HG03135 (cell line): ENCODE data around the gene TMTC1.
"Not testable (repeated sequence)": the region's sequence is repeated elsewhere in the genome, so short reads cannot be mapped to it uniquely, and the experiment has no call there.

Source experiments
- ATAC-seq: cut with Tn5 transposase; IDR thresholded peaks from one replicate; pipeline ENCODE4 v1.9.1; 2021; ENCODE audit warnings: mild to moderate bottlenecking, moderate library complexity; ENCODE audit not compliant: unreplicated experiment

TMTC1 gene

DNA sequence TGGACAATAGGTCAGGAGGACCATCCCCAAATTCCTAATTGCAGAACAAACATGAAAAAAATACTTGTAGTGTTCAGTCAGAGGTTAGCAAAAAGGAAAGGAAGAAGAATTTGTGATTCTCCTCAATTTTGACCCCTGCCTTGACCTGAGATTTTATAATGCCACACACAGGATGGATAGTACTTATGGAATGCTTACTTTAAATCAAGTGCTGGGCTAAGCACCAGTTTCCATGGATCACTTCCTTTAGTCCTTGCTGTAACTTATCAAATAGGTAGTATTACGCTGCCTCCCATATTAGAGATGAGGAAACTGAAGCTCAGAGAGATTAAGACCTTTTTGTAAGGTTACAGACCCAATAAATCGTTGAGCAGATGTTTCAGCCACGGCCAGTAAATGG is 205.0 kb downstream of the TMTC1 start:
- no peak for ATAC-seq

DNA sequence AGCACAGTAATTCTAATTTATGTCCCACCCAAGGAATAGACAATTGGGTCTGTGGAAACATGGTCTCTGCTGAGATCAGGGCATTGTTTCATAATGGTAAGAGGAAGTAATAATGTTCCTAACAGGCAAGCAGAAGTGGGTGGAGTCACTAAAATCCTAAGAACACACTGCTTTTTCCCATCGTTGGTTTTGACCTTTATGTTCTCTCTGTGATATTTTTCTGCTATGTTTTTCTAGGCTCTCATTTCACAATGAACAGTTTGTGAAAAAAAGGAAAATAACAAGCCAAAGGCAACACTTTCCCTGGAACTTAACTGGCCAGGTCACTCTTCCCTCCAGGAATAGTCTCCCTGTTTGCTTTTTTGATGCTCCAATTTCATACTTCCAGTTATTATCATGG is 205.7 kb downstream of the TMTC1 start:
- ATAC-seq = no peak

DNA sequence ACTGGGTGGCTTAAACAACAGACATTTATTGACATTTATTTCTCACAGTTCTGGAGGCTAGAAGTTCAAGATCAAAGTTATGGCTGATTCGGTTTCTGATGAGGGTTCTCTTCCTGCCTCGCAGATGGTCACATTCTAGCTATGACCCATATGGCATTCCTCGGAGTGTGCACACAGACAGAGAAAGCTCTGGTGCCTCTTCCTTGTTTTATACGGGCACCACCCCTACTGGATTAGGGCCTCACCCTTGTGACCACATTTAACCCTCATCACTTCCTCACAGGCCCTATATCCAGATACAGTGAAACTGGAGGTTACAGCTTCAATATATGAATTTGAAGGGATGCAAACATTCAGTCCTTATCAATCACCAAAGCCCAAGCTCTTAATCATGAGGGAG is 209.2 kb downstream of the TMTC1 start:
- ATAC-seq = no peak

DNA sequence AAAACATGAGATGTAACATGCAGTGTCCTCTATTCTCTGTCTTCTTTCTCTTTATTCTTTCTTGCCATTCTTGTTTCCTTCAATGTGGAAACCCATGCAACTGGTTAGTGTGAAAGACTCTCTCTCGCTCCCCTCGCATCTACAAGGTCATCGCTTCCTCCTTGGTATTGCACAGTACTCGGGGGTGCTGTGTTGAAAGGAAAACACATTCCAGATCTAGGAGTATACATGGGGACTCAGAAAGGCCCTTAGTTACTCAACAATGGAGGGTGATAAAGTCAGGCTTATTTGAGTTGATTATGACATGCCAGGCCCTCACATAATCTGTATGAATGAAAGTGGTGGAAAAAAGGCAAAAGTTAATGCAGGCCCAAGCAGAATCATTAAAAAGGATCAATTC is 210.8 kb downstream of the TMTC1 start:
- ATAC-seq = no peak

DNA sequence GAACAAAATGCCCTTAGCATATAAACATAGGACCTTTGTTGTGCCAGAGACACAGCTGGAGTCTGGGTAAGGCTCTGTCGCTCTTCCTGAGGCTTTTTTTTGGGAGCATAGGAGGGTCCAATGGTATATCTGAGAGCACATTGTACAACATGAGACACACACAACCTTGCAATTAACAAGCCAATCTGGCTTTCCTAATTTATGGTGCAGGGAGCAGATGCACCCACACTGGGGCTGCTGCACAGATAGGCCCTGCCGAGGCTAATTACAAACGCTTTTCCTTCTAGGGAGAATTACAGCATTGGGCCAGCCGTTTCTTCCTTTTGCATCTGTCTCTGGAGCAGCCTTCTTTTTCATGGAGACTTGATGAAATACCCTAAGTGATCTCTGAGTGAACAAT is 211.3 kb downstream of the TMTC1 start:
- ATAC-seq = no peak

DNA sequence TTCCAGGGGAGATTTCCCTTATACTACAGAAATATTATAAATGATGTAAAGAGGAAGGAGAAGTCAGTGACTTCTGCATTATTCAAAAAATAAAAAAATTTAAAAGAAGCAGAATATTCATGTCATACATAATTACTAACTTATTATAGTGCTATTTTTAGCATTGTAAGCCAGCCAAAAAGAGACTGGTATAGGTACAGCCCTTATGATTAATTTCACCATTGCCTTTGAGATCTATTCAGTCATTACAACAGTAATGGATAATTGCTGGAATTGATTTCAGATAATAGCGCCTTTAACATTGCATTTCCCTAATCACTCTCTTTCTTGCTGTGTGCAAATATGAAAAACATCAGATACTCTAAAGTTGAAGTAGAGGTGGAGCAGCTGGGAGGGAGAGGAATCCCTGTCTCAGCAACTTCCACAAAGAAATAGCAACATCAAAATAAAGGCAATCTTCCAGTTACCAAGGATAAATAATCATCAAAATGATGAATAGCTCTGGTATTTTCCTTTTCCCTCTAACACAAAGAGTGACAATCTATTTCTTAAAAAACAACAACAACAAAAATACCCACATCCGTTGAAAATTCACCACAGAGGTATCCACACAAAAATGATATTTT is 214.5 kb downstream of the TMTC1 start:
- no peak for ATAC-seq

DNA sequence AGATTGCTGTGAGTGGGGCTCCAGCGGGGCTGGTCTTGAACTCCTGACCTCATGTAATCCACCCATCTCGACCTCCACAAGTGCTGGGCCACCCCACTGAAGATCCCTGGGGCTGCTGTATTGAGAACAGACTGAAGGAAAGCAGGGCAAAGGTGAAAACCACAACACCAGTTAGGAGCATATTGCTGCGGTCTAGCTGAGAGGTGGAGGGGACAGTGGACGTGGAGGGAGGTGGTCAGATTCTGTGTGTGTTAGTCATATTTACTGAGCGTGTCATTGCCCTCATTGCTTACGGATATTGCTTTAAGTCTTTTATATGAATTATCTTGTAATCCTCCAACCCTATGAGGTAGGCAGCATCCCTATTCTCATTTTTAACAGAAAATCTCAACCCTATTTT is 217.3 kb downstream of the TMTC1 start:
- ATAC-seq = no peak

DNA sequence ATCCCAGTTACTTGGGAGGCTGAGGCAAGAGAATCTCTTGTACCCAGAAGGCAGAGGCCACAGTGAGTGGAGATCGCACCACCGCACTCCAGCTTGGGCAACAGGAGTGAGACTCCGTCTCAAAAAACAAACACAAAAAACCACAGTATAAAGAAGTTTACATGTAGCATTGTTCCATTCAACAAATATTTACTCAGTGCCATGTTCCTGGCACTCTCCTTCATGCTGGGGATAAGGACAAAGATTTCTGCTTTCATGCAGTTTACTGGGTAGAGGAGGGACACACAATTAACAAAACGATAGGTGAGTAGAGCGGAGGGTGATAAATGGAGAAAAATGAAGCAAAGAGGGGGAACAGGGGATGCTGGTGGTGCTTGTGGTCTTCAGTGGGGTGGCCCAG is 218.0 kb downstream of the TMTC1 start:
- ATAC-seq = no peak

DNA sequence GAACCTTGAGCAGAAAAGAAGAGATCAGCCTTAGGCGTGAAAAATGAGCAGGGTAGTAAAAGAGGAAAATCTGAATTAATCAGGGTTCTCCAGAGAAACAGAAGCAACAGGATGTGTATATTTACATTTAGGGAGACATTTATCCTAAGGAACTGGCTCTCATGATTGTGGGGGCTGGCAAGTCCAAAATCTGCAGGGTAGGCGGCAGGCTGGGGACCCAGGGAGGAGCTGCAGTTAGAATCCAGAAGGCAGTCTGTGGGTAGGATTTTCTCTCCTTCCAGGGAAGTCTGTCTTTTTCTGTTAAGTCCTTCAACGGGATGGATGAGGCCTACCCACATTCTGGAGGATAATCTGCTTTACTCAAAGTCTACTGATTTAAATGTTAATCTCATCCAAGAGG is 218.8 kb downstream of the TMTC1 start:
- no peak for ATAC-seq

DNA sequence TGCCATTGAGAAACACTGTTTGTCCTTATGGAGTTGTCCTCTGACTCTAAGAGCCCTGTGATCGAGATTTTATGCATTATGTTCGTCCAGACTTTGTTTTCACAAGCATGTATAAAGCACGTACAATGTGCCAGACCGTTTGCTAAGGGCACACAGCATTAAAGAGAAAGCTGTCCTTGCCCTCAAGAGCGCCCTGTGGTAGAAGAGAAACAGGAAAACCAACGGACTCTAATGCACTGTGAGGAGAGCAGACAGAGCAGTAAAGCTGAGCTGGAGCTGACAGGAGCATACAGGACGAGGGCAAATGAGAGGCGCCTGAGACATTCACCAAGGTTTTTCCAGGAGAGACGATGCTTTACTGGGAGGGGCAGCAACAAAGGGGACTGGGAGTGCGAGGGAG is 220.1 kb downstream of the TMTC1 start:
- no peak for ATAC-seq

DNA sequence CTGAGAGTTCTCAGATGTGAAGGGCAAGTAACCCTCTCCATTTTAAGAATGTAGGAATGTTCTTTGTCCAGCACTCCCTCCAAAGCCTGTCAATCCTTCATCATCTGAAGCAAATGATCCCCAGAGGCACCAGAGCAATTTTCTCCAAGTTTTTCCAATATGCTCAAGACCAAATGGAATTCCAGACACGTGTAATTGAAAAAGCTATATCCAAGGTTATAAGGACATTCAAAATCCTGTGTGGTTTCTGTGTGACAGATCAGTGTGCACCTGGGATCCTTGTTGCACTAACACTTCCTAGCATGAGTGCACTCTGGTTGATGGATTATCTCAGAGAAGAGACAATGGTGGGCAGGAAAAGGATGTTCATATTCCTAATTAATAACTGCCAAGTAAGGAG is 220.7 kb downstream of the TMTC1 start:
- no peak for ATAC-seq

DNA sequence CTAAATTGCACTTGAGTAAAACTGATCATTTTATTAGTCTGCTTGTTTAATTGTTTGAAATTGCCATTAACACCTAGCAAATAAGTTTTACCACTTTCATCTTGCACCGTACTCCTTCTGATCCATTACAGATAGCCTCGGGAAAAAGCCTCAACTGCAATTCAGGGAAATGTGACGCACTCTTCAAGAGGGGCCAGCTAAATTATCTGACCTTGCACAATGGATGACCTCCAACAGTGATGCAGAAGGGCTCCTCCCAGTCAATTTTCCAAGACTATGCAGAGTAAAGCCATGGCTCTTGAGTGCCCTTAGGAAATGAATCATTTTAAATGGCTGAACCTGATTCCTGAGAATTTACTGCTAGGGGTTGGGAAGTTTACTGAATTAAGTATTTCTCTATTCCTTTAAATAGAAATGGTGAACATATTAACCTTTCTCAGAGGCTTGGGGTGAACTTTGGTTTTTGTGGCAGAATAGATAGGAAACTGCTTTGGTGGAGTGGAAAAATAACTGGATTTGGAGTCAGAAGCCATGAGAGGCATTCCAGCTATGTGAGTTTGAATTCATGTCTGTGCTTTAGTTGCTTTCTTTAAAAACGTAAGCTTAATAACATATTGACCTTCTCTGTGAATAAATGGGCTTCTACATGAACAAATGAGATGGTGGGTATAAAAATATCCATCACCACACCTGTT is 221.5 kb downstream of the TMTC1 start:
- no peak for ATAC-seq

DNA sequence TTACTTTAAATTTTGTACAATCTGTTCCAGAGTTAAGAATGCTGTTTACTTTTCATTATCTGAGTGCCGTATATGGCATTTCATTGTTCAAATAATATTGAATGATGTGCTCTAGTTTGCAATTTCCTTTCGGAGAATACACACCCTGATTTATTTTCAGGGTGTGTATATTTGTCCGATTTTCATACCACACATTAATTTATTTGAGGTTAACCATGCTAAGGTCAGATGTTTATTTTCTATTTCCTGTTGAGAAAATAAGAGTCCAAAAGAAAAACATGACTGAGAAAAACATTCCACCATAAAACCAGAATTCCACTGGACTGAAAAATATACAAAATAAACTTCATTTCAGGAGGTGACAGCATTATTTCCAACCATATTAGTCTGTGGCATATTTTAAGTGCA is 222.1 kb downstream of the TMTC1 start:
- no peak for ATAC-seq

DNA sequence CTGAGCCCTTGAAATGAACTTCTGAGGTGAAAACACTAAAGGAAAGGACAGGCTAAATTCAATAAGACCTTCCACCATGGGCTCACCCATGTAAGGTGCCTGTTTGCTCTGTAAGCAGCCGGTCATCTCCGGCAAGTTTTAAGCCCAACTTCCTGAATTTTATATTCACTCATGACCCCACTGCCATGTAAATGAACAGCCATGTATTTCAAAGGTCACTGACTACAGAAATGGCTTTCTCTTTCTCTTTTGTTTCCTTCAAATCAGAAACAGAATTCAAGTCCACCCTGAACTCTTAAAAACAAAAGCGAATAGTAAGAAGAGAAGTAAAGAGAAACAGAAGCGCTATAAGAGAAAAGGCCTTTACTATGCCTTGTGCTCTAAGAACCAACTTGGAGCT is 224.5 kb downstream of the TMTC1 start:
- no peak for ATAC-seq

DNA sequence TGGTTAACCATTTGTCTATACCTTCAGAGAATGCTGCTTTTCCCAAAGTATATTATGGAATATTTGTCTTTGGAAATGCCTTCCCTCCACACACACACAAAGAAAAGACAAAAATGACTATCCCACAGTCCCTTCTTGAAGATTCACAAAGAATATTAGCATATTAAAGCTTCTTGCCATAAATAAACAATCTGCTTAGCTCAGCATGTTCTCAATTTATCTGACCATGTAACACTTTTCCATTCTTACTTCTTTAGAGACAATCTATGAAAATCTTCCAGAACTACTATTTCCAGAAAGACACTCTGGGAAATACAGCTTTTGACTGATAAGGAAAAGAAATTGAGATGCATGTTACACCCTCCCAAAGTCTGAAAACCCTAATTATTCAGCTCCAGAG is 227.4 kb downstream of the TMTC1 start:
- ATAC-seq = no peak

DNA sequence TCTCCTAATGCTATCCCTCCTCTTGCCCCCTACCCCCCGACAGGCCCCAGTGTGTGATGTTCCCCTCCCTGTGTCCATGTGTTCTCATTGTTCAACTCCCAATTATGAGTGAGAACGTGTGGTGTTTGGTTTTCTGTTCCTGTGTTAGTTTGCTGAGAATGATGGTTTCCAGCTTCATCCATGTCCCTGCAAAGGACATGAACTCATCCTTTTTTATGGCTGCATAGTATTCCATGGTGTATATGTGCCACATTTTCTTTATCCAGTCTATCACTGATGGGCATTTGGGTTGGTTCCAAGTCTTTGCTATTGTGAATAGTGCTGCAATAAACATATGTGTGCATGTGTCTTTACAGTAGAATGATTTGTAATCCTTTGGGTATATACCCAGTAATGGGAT is 228.3 kb downstream of the TMTC1 start:
- ATAC-seq = not testable (repeated sequence)

DNA sequence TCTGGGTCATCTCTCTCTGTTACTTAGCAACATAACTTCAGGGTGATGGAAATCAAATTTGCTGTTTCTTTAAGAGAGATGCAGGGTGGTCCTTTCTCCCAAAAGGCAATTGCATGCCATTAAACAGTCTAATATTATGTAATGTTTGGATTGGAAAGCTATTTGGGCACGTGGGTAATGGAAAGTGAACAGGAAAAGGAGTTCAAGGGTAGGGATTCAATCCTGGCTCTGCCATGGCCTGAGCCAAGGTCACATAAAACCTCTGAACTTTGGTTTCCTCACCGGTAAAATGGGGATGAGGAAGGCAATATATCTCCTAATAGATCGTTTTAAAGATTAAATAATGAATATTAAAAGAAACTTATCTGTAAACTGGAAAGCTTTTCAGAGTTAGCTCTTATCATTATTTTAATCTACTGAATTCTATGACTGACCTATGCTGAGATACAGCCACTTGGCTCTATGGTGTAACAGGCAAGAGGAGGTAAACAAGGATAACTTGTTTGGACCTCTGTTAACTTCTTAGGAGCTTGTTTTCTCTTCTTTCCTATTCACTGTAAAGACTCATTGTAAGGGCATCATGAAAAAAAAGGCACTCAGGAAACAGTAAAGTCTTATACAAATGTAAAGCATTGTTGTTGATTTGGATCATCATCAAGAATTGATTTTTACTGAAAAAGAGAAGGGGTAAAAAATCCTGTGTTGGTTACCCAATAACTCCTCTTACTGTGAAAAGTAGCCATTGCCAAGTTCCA is 230.6 kb downstream of the TMTC1 start:
- ATAC-seq = no peak

DNA sequence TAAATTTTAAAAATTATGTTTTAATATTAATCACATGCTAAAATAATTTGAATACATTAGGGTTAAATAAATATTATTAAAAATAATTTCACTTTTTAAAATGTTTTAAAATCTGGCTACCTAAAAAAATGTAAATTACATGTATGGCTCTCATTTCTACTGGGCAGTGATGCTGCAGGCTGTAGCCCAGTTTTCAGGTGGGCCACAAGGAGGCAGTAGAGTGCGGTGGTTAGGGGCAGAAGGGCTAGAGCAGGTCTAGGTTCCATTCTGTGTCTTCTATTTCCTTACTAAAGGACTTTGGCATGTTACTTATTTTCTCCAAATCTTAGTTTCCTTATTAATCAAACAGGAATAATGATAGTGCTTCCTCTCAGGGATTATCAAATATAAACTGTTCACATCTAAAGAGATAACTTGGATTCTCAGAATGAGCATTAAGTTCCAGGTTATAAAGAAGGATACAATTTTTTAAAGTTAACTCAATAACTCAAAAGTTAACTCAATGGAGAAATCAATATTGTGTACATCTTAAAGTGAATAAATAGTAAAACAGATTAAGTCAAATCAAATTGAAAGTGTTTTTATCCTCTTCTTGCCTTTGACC is 231.3 kb downstream of the TMTC1 start:
- ATAC-seq = peak; percentile 89

DNA sequence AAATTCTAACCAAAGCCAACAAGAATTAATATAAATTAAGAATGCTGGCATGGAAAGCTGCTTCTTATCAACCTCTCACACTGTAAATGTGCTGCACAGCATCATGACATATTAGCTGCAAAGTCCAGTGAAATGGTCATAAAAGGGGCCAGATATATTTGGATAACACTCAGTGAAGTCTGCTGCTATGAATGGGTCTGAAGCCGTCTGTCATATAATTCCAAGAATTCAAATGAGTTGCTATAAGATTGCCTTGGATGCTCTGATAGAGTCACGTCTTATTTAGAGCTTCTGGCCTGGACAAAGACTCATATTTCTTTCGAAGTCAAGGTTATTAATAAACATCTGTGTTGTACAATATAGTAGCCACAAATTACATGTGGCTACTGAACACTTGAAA is 231.9 kb downstream of the TMTC1 start:
- ATAC-seq = no peak

DNA sequence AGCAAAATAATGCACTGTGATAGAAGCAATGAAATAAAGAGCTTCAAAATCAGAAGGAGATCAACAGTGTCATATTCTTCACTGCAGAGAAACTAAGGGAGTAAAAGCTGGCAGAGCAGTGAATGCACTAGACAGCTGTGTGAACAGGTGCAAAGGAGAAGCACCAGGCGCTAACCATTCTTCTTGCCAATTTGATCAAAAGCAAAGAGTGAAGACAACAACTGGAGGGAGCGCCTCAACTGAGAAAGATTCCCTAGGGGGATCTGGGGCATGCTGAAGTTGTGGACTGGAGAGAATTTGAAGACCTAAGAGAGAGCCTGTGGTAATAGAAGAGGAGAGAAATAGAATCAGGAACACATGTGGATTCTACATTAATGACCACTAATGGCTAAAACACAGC is 235.9 kb downstream of the TMTC1 start:
- ATAC-seq = no peak

DNA sequence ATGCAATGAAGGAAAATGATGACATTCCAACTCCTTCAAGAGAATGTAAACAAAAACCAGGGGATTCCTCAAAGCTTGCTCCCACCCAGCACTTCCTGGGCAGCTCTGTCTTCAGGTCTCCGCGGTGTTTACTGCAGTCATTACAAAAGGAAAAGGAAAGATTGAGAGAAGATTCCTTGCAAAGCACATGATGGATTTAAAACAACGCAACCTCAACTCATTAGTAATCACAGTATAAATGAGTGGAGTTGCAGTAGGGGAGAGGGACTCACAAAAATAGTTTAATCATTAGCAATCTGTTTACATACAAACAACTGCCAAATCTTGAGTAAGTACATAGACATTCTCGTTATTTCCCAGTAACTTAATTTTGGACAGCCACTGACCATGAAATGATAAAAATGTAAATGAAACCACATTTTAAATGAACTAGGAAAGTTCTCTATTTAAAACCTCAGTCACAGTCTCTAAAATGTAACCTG is 236.6 kb downstream of the TMTC1 start:
- ATAC-seq = no peak

DNA sequence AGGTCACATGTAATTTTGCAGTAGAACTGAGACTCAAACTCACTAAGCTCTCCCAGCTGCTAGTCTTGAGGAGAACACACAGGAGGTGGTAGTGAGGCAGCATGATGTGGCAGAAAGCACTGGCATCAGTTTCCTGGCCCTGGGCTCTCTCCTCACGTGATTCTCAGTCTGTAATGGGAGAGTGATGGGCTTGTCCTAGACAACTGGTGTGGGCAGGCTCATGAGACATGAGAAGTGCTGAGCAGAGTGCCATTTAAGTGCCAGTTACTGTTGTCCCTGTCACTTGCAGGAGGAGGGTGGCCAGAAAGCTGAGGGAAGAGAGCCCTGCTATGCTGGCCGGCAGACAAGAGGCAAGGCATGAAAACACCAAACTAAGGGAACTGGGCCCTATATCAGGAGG is 237.7 kb downstream of the TMTC1 start:
- no peak for ATAC-seq
